Upper lobe of left lung (tissue), 6 donors: ENCODE measurements around the gene MYLK. TPM values are rescaled to one million over a fixed set of nuclear protein-coding genes. Genes with fewer than 3 reads are reported as not detected.

ENCODE experiments used
- ATAC-seq, 2 donors: fragments of 200-7000 bp; cut with Tn5 transposase; one replicate each; pipeline ENCODE4 v1.9.1; 2022; ENCODE audit warnings: mild to moderate bottlenecking in 2 of 2, moderate library complexity in 2 of 2; ENCODE audit not compliant: low FRiP score in 2 of 2
- DNase-seq, 2 donors: peaks; one replicate each; pipeline ENCODE4 v3.0.0-alpha.2; 2019 to 2020
- H3K27ac ChIP-seq, 4 donors: fragments of 200-600 bp; sonication (generic); one replicate each; pipeline ENCODE4 v1.5.1; 2016 to 2019
- H3K27me3 ChIP-seq, 4 donors: fragments of 200-600 bp; sonication (generic); one replicate each; pipeline ENCODE4 v1.5.1; 2017 to 2019
- H3K36me3 ChIP-seq, 4 donors: fragments of 200-600 bp; sonication (generic); one replicate each; pipeline ENCODE4 v1.5.1; 2016 to 2019
- H3K4me1 ChIP-seq, 4 donors: fragments of 200-600 bp; sonication (generic); one replicate each; pipeline ENCODE4 v1.5.1; 2018 to 2019
- H3K4me3 ChIP-seq, 4 donors: fragments of 200-600 bp; sonication (generic); one replicate each; pipeline ENCODE4 v1.5.1; 2017 to 2019; ENCODE audit warnings: mild to moderate bottlenecking in 2 of 4, moderate library complexity in 1 of 4
- H3K9me3 ChIP-seq, 4 donors: fragments of 200-600 bp; sonication (generic); one replicate each; pipeline ENCODE4 v1.5.1; 2018 to 2019
- EP300 ChIP-seq, 4 donors: sonication (generic); formaldehyde crosslinking; IDR thresholded peaks; one replicate each; pipeline ENCODE4 v1.5.1; 2017; ENCODE audit warnings: antibody characterized with exemption in 4 of 4, control low read depth in 2 of 4
- POLR2A ChIP-seq, 4 donors: fragments of 450-650 bp; IDR thresholded peaks; one replicate each; pipeline ENCODE4 v1.5.1; 2016 to 2017; ENCODE audit warnings: antibody characterized with exemption in 4 of 4, mild to moderate bottlenecking in 2 of 4
- POLR2AphosphoS5 ChIP-seq, 2 donors: sonication (generic); formaldehyde crosslinking; IDR thresholded peaks; one replicate each; pipeline ENCODE4 v1.5.1; 2017; ENCODE audit warnings: antibody characterized with exemption in 2 of 2
- WGBS, 2 donors: methylation state at CpG; one replicate each; pipeline ENCODE4 v1.1.5; 2017 to 2018; 5-methylcytosine and 5-hydroxymethylcytosine counted together
- total RNA-seq, 6 donors: library from RNA; depleted of rRNA in 4 of 6; stranded (reverse); fragments of >200 nt in 4 of 6; gene quantifications; one replicate each; pipeline versions ENCODE4 v1.1.0 to v1.2.1, GENCODE V29; 2016 to 2021
- TF ChIP-seq, protein P1 (sequence below), 6 experiments: fragments of 450-650 bp in 4 of 6; fragments of 200-600 bp in 2 of 6; sonication (generic) in 2 of 6; IDR thresholded peaks; one replicate each; pipeline ENCODE4 v1.5.1; 2016 to 2019; ENCODE audit warnings: antibody characterized with exemption in 6 of 6
- donor health status: DM: no; HTN: no; CAD: no; lungs with moderate emphysema.
- donor health status: DM: no; HTN: yes; CAD: no; lungs with severe emphysema.

The MYLK gene
- total RNA-seq, 6 donors from 2014 or later, result 105 to 378 (median 160) TPM

DNA sequence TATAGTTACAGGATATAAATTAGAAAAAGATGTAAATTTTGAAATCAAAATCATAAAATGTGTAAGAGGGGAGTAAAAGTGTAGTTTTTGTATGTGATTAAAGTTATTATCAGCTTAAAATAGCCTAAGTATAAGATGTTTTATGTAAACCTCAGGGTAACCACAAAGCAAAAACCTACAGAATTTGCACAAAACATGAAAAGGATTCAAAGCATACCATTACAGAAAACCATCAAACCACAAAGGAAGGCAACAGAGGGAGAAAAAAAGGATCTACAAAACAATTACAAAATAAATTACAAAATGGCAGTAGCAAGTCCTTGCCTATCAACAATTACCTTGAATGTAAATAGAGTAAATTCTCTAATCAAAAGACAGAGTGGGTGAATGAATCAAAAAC, 36.7 kb upstream of the MYLK start:
- TF ChIP-seq POLR2AphosphoS5 (IDR thresholded peaks at IDR 0.05), result no peak
- TF ChIP-seq EP300 (IDR thresholded peaks at IDR 0.05), result no peak
- TF ChIP-seq, protein P1, sequence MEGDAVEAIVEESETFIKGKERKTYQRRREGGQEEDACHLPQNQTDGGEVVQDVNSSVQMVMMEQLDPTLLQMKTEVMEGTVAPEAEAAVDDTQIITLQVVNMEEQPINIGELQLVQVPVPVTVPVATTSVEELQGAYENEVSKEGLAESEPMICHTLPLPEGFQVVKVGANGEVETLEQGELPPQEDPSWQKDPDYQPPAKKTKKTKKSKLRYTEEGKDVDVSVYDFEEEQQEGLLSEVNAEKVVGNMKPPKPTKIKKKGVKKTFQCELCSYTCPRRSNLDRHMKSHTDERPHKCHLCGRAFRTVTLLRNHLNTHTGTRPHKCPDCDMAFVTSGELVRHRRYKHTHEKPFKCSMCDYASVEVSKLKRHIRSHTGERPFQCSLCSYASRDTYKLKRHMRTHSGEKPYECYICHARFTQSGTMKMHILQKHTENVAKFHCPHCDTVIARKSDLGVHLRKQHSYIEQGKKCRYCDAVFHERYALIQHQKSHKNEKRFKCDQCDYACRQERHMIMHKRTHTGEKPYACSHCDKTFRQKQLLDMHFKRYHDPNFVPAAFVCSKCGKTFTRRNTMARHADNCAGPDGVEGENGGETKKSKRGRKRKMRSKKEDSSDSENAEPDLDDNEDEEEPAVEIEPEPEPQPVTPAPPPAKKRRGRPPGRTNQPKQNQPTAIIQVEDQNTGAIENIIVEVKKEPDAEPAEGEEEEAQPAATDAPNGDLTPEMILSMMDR (IDR thresholded peaks at IDR 0.05), result no peak
- TF ChIP-seq POLR2A (IDR thresholded peaks at IDR 0.05), result no peak

DNA sequence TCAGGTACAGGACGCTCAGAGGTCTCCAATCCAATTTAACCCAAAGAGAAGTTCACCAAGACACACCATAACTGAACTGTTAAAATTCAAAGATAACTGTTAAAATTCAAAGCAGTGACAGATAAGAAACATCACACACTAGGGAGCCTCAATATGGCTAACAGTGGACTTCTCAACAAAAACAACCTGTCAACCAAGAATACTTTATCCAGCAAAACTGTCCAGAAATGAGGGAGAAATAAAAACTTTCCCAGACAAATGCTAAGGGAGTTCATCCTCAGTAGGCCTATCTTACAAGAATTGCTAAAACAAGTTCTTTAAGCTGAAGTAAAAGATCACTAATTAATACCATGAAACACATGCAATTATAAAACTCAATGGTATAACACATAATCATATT, 36.3 kb upstream of the MYLK start:
- WGBS, 2 donors, result 89 to 97% methylated on average over 1 of the region's 1 CpG
- ATAC-seq (no peak), DNase-seq (no peak)
- Histone ChIP-seq H3K36me3 (peaks cover 0 to 13% (median 9%) of the 10 kb centered on the region in 4 donors), H3K9me3 (peaks cover 9 to 15% (median 10%) of the 10 kb centered on the region in 4 donors), H3K4me3 (no peak overlapping the region), H3K27ac (no peak overlapping the region), H3K27me3 (no peaks in the 10 kb centered on the region), H3K4me1 (no peaks in the 10 kb centered on the region)
- TF ChIP-seq, protein P1 (IDR thresholded peaks at IDR 0.05), result no peak
- no peak for TF ChIP-seq EP300 (IDR thresholded peaks at IDR 0.05)
- TF ChIP-seq POLR2AphosphoS5 (IDR thresholded peaks at IDR 0.05), result no peak
- no peak for TF ChIP-seq POLR2A (IDR thresholded peaks at IDR 0.05)

More for the DNA sequence above, 36.7 kb upstream of the MYLK start:
- Histone ChIP-seq H3K36me3 (peaks cover 0 to 13% (median 7%) of the 10 kb centered on the region in 4 donors), H3K4me1 (no peaks in the 10 kb centered on the region), H3K27me3 (no peaks in the 10 kb centered on the region), H3K9me3 (peaks cover 9 to 15% (median 10%) of the 10 kb centered on the region in 4 donors), H3K27ac (no peak overlapping the region), H3K4me3 (no peak overlapping the region)
- no peak for DNase-seq
- no peak for ATAC-seq

DNA sequence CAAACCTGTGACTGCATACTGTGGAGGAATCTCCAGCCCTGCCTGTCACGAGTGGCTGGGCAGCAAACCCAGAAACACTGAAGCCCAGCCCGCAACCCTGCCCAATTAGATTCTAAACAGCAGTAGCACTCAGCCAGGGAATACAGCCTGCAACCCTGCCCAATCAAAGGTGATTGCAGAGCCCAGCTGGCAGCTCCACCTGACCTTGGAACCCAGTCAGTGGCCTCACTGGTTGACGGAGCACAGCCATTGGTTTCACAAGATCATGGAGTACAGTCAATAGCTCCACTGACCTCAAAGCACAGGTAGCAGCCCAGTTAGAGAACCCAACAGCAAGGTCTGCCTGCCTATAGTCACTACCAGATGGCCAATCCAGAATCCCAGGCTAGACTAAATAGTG, 35.2 kb upstream of the MYLK start:
- peaks cover 0 to 16% (median 10%) of the 10 kb centered on the region in 4 donors for H3K36me3 ChIP-seq
- no peak for DNase-seq
- H3K27me3 ChIP-seq, result no peaks in the 10 kb centered on the region

DNA sequence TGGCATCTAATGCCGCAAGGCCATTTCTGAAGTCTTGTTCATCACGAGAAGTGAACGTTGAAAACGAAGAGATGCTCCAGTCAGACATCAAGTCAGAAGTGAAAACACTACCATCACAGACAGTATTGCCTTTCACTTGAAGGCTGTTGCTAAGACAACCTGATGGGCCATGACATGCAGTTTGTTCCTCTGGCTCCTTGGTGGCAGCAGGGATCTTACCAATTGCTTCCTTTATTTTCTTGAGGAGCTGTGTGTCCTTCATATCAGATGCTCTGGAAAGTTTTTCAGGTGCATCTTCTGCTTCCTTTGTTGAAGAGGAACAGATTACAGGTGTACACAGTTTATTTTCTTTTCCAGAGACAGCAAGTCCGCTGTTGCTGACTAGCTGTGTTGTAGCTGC, 30.7 kb upstream of the MYLK start:
- Histone ChIP-seq H3K4me3 (no peak overlapping the region), H3K27me3 (no peaks in the 10 kb centered on the region), H3K9me3 (no peaks in the 10 kb centered on the region), H3K27ac (no peak overlapping the region), H3K36me3 (peaks cover 0 to 9% (median 7%) of the 10 kb centered on the region in 4 donors), H3K4me1 (no peaks in the 10 kb centered on the region)
- ATAC-seq, result no peak
- WGBS, 2 donors, result 78 to 85% methylated on average over 5 of the region's 5 CpGs
- DNase-seq, result no peak
- TF ChIP-seq, protein P1 (IDR thresholded peaks at IDR 0.05), result no peak
- no peak for TF ChIP-seq POLR2A (IDR thresholded peaks at IDR 0.05)
- no peak for TF ChIP-seq POLR2AphosphoS5 (IDR thresholded peaks at IDR 0.05)
- no peak for TF ChIP-seq EP300 (IDR thresholded peaks at IDR 0.05)

More for the DNA sequence above, 35.2 kb upstream of the MYLK start:
- H3K4me1 ChIP-seq, result no peaks in the 10 kb centered on the region
- TF ChIP-seq EP300 (IDR thresholded peaks at IDR 0.05), result no peak
- 100% methylated on average over 3 of the region's 3 CpGs; no CpG with 5 or more reads in 1 of the 2 donors for WGBS, 2 donors
- H3K4me3 ChIP-seq, result no peak overlapping the region
- peaks cover 9 to 15% (median 10%) of the 10 kb centered on the region in 4 donors for H3K9me3 ChIP-seq
- H3K27ac ChIP-seq, result no peak overlapping the region
- no peak for ATAC-seq

DNA sequence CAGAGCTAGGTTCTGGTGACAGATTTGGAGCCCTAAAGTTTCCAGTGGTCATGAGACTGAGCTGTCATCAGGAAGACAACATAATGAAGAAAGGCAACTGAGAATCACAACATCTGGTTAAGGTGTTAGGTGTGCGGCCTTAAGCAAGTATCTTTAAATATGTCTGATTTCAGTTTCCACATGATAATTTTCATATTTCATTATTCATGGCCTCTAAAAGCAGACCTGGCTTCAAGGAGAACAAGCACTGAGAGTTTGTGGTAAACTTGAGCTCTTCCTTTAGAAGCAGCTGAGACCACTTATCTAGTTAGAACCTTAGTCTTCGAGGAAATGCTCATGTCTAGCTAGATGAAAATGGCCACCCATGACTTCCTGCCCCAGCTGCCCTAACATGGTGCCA, 25.7 kb upstream of the MYLK start:
- ATAC-seq (no peak), DNase-seq (no peak)
- H3K4me1 ChIP-seq, result no peaks in the 10 kb centered on the region
- TF ChIP-seq POLR2A (IDR thresholded peaks at IDR 0.05) (no peak), EP300 (IDR thresholded peaks at IDR 0.05) (no peak), POLR2AphosphoS5 (IDR thresholded peaks at IDR 0.05) (no peak)
- TF ChIP-seq, protein P1 (IDR thresholded peaks at IDR 0.05), result no peak
- H3K27me3 ChIP-seq, result no peaks in the 10 kb centered on the region
- no peak overlapping the region for H3K4me3 ChIP-seq
- H3K36me3 ChIP-seq, result peaks cover 0 to 3% (median 0%) of the 10 kb centered on the region in 4 donors
- H3K9me3 ChIP-seq, result no peaks in the 10 kb centered on the region
- WGBS, 2 donors, result 91 to 92% methylated on average over 2 of the region's 2 CpGs
- H3K27ac ChIP-seq, result no peak overlapping the region
